ENCODE data around the gene HLA-F.
A peak's percentile ranks its signal among the peaks of the same experiment; 100 is the strongest.

HLA-F gene

DNA sequence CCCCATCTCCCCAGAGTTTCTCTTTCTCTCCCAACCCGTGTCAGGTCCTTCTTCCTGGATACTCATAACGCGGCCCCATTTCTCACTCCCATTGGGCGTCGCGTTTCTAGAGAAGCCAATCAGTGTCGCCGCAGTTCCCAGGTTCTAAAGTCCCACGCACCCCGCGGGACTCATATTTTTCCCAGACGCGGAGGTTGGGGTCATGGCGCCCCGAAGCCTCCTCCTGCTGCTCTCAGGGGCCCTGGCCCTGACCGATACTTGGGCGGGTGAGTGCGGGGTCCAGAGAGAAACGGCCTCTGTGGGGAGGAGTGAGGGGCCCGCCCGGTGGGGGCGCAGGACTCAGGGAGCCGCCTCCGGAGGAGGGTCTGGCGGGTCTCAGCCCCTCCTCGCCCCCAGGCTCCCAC, at the start of gene HLA-F:
HLA-F (plus strand) TSS at position 173 of the 404 bp plus-strand sequence; CDS start at position 203, 30 bp downstream.
- peak; percentile 14 for DNase-seq (ENCODE audit: low read depth)
- peak within 1 kb of the TSS; percentile 53 for H3K4me3 ChIP-seq (ENCODE audit: low read length)
- TF ChIP-seq, protein P1, sequence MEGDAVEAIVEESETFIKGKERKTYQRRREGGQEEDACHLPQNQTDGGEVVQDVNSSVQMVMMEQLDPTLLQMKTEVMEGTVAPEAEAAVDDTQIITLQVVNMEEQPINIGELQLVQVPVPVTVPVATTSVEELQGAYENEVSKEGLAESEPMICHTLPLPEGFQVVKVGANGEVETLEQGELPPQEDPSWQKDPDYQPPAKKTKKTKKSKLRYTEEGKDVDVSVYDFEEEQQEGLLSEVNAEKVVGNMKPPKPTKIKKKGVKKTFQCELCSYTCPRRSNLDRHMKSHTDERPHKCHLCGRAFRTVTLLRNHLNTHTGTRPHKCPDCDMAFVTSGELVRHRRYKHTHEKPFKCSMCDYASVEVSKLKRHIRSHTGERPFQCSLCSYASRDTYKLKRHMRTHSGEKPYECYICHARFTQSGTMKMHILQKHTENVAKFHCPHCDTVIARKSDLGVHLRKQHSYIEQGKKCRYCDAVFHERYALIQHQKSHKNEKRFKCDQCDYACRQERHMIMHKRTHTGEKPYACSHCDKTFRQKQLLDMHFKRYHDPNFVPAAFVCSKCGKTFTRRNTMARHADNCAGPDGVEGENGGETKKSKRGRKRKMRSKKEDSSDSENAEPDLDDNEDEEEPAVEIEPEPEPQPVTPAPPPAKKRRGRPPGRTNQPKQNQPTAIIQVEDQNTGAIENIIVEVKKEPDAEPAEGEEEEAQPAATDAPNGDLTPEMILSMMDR (conservative IDR thresholded peaks at IDR 0.05; ENCODE audit: low read depth, low read length), result no peak

GRCh38 chr6:29674008-29674407, 49.2 kb upstream of the HLA-F start:
- DNase-seq (ENCODE audit: low read depth), result no peak
- H3K4me3 ChIP-seq (ENCODE audit: low read length), result no peak overlapping the region
- TF ChIP-seq, protein P1 (conservative IDR thresholded peaks at IDR 0.05; ENCODE audit: low read depth, low read length), result no peak

DNA sequence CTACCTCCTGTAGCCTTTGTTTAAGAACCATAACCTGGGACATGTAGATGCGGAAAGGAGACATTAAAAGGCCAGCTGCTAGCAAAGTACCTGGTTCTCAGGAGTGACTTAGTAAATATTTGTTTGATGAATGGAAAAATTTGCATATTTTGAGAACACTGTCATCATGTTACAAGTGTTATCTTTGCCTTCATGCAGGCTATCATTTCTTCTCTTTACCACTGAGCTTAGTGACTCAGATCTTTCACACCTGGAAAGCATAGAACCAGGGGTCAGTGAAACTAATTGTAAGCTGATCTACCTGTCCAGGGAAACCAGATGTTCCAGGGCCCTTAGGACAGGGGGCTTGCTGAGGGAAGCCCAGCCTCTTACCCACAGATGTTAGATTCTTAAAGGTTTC, 47.7 kb upstream of the HLA-F start:
- DNase-seq (ENCODE audit: low read depth), result no peak
- no peak overlapping the region for H3K4me3 ChIP-seq (ENCODE audit: low read length)
- TF ChIP-seq, protein P1 (conservative IDR thresholded peaks at IDR 0.05; ENCODE audit: low read depth, low read length), result no peak

DNA sequence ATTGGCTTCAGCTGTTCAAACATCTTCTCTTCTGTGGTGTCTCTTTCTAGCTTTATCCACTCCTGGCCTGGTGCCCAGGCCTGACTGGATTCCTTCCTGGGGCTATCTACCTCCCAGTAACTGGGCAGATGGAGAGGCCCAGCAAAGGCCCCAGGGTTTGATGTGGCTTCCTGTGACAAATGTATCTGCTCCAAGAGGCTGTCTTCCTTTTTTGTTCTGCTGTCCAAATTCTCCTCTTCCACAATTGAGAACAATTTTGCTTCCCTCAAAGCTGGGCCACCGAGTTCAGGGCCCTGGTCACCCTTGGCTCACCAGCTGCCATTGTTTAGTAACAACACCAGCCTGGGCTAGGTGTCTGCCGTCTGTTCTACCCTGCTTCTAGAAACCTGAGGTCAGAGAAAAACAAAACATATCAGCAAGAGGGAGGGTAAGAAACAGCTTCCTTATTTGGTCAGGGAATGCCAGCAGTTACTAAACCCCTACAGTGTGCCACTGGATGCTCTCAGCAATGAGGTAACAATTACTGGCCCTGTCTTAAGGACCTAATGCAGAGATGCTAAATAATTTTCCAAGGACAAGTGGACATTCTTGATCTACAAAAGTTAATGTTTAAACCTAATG, 46.1 kb upstream of the HLA-F start:
- no peak overlapping the region for H3K4me3 ChIP-seq (ENCODE audit: low read length)
- TF ChIP-seq, protein P1 (conservative IDR thresholded peaks at IDR 0.05; ENCODE audit: low read depth, low read length), result no peak
- no peak for DNase-seq (ENCODE audit: low read depth)

- TF ChIP-seq, protein P1 (conservative IDR thresholded peaks at IDR 0.05; ENCODE audit: low read depth, low read length), result no peak
- H3K4me3 ChIP-seq (ENCODE audit: low read length), result no peak overlapping the region
Observed at GRCh38 chr6:29678114-29678513, 45.1 kb upstream of the HLA-F start.

DNA sequence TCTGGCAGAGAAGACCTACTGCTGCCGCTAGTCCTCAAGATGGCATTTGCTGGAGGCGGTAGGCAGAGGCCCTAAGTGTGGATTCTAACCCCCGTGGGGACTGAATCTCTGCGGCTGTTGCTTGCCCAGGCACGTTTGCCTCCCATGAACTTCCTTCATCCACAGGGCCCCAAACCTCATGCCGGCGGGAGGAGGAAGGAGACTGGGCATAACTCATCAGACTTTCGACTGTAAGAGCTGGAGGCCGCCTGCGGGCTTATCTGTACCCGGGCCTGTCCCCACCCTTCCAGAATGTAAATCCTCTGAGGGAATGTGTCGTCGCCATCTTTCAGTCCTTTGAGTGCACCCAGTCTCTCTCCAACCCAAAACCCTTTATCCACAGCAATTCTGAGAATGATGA, 43.3 kb upstream of the HLA-F start:
- no peak overlapping the region for H3K4me3 ChIP-seq (ENCODE audit: low read length)
- DNase-seq (ENCODE audit: low read depth), result no peak
- TF ChIP-seq, protein P1 (conservative IDR thresholded peaks at IDR 0.05; ENCODE audit: low read depth, low read length), result no peak

More at GRCh38 chr6:29678114-29678513, 45.1 kb upstream of the HLA-F start:
- no peak for DNase-seq (ENCODE audit: low read depth)

GRCh38 chr6:29680416-29680815, 42.8 kb upstream of the HLA-F start:
- TF ChIP-seq, protein P1 (conservative IDR thresholded peaks at IDR 0.05; ENCODE audit: low read depth, low read length), result no peak
- no peak overlapping the region for H3K4me3 ChIP-seq (ENCODE audit: low read length)
- no peak for DNase-seq (ENCODE audit: low read depth)
